LNCAP (cell line): ENCODE data around the gene ZBTB43.

Source experiments
- CTCF ChIP-seq: fragments of 450-650 bp; IDR thresholded peaks from 2 replicates; pipeline ENCODE4 v1.5.1; 2017; ENCODE audit warnings: mild to moderate bottlenecking

ZBTB43 gene

GRCh38 chr9:126804696-126805553, at the start of gene ZBTB43:
Gene ZBTB43 (plus strand): TSS chr9:126805040. CDS start chr9:126832510, 27,470 bp downstream.
- no peak for TF ChIP-seq CTCF

- no peak for TF ChIP-seq CTCF
Measured at GRCh38 chr9:126755317-126755875, 49.4 kb upstream of the ZBTB43 start.

GRCh38 chr9:126756238-126756637, 48.6 kb upstream of the ZBTB43 start:
- TF ChIP-seq CTCF, result no peak

GRCh38 chr9:126756876-126757415, 47.9 kb upstream of the ZBTB43 start:
- no peak for TF ChIP-seq CTCF

GRCh38 chr9:126758916-126759585, 45.8 kb upstream of the ZBTB43 start:
- no peak for TF ChIP-seq CTCF

GRCh38 chr9:126761274-126761673, 43.6 kb upstream of the ZBTB43 start:
- no peak for TF ChIP-seq CTCF

GRCh38 chr9:126763130-126763764, 41.6 kb upstream of the ZBTB43 start:
- TF ChIP-seq CTCF, result no peak
